ENCODE data around the gene ABCD3.
A peak's percentile ranks its signal among the peaks of the same experiment; 100 is the strongest.

Gene ABCD3

DNA sequence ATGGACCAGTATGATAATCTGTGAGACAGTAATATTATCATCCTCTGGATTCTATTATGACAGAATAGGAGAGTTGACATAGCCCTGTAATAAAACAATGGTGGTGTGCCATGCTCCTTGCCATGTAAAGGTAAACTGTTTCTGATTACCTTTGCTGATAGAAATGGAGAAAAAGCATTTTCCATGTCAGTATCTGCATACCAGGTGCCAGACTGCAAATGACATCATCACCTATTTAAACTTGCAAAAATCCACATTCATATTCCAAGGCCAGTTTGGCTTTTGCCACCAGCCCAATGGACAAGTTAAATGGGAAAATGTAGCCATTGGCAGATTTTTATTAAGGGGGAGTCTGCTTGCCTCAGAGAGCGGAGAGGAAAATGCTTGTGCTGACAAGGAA lies 23.9 kb upstream of the ABCD3 start:
- H3K9me3 ChIP-seq (replicated peaks; ENCODE audit: low read length): no peaks in the 10 kb centered on the region
- H3K4me1 ChIP-seq (ENCODE audit: control insufficient read depth, insufficient read depth, low read length): peaks cover 12% of the 10 kb centered on the region
- no peak overlapping the region for H3K9ac ChIP-seq (ENCODE audit: low read depth, low read length)
- peaks cover 15% of the 10 kb centered on the region for H3K27me3 ChIP-seq (ENCODE audit: control insufficient read depth, insufficient read depth, low read length)
- no peak overlapping the region for H3K4me3 ChIP-seq (ENCODE audit: low read length)
- no peak overlapping the region for H3K4me2 ChIP-seq (ENCODE audit: low read length)
- no peaks in the 10 kb centered on the region for H3K36me3 ChIP-seq (ENCODE audit: insufficient read depth, low read length)

GRCh38 chr1:94395231-94395630 lies 23.0 kb upstream of the ABCD3 start:
- H3K9ac ChIP-seq (ENCODE audit: low read depth, low read length): no peak overlapping the region
- H3K27me3 ChIP-seq (ENCODE audit: control insufficient read depth, insufficient read depth, low read length): peaks cover 15% of the 10 kb centered on the region
- no peaks in the 10 kb centered on the region for H3K36me3 ChIP-seq (ENCODE audit: insufficient read depth, low read length)
- no peak overlapping the region for H3K4me2 ChIP-seq (ENCODE audit: low read length)
- peaks cover 12% of the 10 kb centered on the region for H3K4me1 ChIP-seq (ENCODE audit: control insufficient read depth, insufficient read depth, low read length)
- H3K9me3 ChIP-seq (replicated peaks; ENCODE audit: low read length): no peaks in the 10 kb centered on the region
- no peak overlapping the region for H3K4me3 ChIP-seq (ENCODE audit: low read length)

DNA sequence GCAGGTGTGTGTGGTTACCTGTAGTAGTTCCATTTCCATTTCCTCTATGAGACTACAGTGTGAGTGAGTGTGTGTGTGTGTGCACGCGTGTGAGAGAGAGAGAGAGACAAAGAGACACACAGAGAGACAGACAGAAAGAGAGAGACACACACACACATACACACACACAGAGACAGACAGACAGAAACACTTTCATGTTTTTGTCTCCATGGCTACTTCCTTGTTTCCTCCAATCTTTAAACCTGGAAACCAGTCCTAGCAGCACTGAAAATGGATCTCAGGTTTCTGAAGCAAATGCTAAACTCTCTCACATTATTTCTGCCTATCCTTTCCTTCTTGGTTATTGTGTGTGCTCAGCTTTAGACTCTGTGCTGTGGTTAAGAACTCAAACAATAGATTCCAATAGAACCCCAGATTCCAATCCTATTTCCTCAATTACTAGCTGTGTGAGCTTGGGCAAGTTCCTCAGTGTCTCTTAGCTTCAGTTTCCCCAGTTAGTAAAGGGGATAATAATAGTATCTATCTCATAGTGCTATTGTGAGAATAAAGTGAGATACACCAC lies 22.4 kb upstream of the ABCD3 start:
- H3K4me2 ChIP-seq (ENCODE audit: low read length): no peak overlapping the region
- H3K27me3 ChIP-seq (ENCODE audit: control insufficient read depth, insufficient read depth, low read length): peaks cover 15% of the 10 kb centered on the region
- H3K4me3 ChIP-seq (ENCODE audit: low read length): no peak overlapping the region
- H3K9ac ChIP-seq (ENCODE audit: low read depth, low read length): no peak overlapping the region
- no peaks in the 10 kb centered on the region for H3K36me3 ChIP-seq (ENCODE audit: insufficient read depth, low read length)
- H3K9me3 ChIP-seq (replicated peaks; ENCODE audit: low read length): no peaks in the 10 kb centered on the region
- H3K4me1 ChIP-seq (ENCODE audit: control insufficient read depth, insufficient read depth, low read length): peaks cover 13% of the 10 kb centered on the region

DNA sequence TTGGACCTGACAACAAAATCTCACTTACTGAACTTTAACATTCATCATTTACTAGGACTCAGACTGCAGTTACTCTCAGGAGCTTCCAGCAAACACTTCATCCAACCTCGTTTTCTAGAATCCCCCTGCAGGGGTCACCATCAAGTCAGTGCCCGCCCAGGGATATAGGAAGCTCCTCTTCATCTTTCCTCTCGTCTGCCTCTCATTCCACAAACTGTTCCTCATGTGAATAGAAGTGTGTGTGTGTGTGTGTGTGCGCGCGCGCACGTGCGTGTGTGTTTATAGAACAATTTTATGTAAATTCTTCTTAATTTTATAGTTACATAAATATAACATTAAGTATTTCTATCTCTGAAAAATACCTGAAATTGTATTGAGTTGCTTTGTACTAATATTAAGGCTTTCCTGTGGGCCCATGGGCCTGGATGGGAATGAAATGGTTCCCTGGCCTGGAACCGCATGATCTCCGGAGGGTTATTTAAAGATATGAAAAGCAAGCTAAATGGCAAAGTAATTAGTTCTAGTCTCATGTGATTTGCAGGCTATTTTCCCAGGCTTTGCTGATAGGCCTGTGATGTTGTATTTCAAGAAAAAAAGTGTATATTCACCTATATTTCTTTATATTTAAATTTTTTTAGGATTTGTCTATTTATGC lies 21.7 kb upstream of the ABCD3 start:
- Histone ChIP-seq H3K4me3 (ENCODE audit: low read length) (no peak overlapping the region), H3K9ac (ENCODE audit: low read depth, low read length) (no peak overlapping the region), H3K4me1 (ENCODE audit: control insufficient read depth, insufficient read depth, low read length) (peaks cover 17% of the 10 kb centered on the region), H3K9me3 (replicated peaks; ENCODE audit: low read length) (no peaks in the 10 kb centered on the region), H3K36me3 (ENCODE audit: insufficient read depth, low read length) (no peaks in the 10 kb centered on the region), H3K4me2 (ENCODE audit: low read length) (no peak overlapping the region), H3K27me3 (ENCODE audit: control insufficient read depth, insufficient read depth, low read length) (peaks cover 15% of the 10 kb centered on the region)

DNA sequence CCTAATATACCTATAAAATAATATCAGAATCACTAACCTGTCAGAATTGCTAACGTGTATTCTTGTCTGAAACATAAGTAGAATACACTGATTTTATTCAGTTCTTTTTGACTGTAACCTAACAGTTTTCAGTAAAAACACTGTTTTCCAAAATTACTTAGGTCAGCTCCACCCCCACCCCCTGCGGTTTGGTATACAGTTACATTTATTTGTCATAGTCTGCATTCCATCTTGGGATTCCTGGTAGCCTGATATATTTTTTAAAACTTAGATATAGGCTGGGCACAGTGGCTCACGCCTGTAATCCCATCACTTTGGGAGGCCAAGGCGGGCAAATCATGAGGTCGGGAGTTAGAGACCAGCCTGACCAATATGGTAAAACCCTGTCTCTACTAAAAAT lies 19.8 kb upstream of the ABCD3 start:
- H3K4me2 ChIP-seq (ENCODE audit: low read length): peak overlapping the region; percentile 16
- no peak overlapping the region for H3K9ac ChIP-seq (ENCODE audit: low read depth, low read length)
- H3K4me3 ChIP-seq (ENCODE audit: low read length): no peak overlapping the region
- H3K4me1 ChIP-seq (ENCODE audit: control insufficient read depth, insufficient read depth, low read length): peaks cover 21% of the 10 kb centered on the region
- H3K9me3 ChIP-seq (replicated peaks; ENCODE audit: low read length): no peaks in the 10 kb centered on the region
- no peaks in the 10 kb centered on the region for H3K36me3 ChIP-seq (ENCODE audit: insufficient read depth, low read length)
- peaks cover 16% of the 10 kb centered on the region for H3K27me3 ChIP-seq (ENCODE audit: control insufficient read depth, insufficient read depth, low read length)

DNA sequence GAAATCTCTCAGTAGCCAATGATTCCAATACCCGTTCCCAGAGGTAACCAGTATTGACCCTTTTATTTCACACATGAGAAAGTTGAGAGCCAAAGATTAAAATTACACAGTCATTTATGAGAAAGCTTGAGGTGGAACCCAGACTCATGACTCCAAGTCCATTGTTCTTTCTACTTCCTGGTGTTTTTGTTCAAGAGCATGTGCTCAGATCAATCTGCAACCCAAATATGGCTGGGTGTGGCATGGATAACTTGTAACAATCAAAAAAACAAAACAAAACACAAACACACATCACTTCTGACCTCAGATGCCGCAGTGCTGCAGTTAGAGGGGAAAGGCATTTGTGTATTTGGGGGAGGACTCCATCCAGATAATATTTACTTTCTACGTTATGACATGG lies 18.7 kb upstream of the ABCD3 start:
- Histone ChIP-seq H3K4me1 (ENCODE audit: control insufficient read depth, insufficient read depth, low read length) (peaks cover 21% of the 10 kb centered on the region), H3K4me2 (ENCODE audit: low read length) (no peak overlapping the region), H3K36me3 (ENCODE audit: insufficient read depth, low read length) (no peaks in the 10 kb centered on the region), H3K9ac (ENCODE audit: low read depth, low read length) (no peak overlapping the region), H3K27me3 (ENCODE audit: control insufficient read depth, insufficient read depth, low read length) (peaks cover 16% of the 10 kb centered on the region), H3K9me3 (replicated peaks; ENCODE audit: low read length) (no peaks in the 10 kb centered on the region), H3K4me3 (ENCODE audit: low read length) (no peak overlapping the region)

DNA sequence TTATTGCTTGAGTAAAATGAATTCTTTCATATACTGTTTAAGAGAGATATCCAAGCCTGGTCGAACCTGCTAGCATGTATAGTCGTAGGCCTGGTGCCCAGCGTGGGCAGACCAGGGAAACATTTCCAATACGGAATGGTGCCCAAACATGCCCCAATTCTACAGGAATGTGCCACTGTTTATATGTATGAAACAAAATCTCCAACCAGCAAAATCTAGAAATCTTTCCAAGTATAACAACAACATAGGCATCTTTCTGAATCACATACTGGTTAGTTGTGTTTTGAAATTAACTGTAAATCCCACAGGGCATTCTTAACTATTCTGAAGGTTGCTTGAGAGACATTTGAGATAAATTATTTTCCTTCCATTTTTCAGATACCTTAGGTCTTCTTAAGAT lies 17.0 kb upstream of the ABCD3 start:
- Histone ChIP-seq H3K27me3 (ENCODE audit: control insufficient read depth, insufficient read depth, low read length) (peaks cover 7% of the 10 kb centered on the region), H3K36me3 (ENCODE audit: insufficient read depth, low read length) (no peaks in the 10 kb centered on the region), H3K4me1 (ENCODE audit: control insufficient read depth, insufficient read depth, low read length) (peaks cover 21% of the 10 kb centered on the region), H3K4me2 (ENCODE audit: low read length) (no peak overlapping the region), H3K4me3 (ENCODE audit: low read length) (no peak overlapping the region), H3K9me3 (replicated peaks; ENCODE audit: low read length) (no peaks in the 10 kb centered on the region), H3K9ac (ENCODE audit: low read depth, low read length) (no peak overlapping the region)

GRCh38 chr1:94406446-94406845 lies 11.7 kb upstream of the ABCD3 start:
- peaks cover 4% of the 10 kb centered on the region for H3K4me1 ChIP-seq (ENCODE audit: control insufficient read depth, insufficient read depth, low read length)
- no peak overlapping the region for H3K4me3 ChIP-seq (ENCODE audit: low read length)
- peaks cover 22% of the 10 kb centered on the region for H3K27me3 ChIP-seq (ENCODE audit: control insufficient read depth, insufficient read depth, low read length)
- H3K36me3 ChIP-seq (ENCODE audit: insufficient read depth, low read length): no peaks in the 10 kb centered on the region
- H3K9me3 ChIP-seq (replicated peaks; ENCODE audit: low read length): no peaks in the 10 kb centered on the region
- no peak overlapping the region for H3K9ac ChIP-seq (ENCODE audit: low read depth, low read length)
- no peak overlapping the region for H3K4me2 ChIP-seq (ENCODE audit: low read length)

DNA sequence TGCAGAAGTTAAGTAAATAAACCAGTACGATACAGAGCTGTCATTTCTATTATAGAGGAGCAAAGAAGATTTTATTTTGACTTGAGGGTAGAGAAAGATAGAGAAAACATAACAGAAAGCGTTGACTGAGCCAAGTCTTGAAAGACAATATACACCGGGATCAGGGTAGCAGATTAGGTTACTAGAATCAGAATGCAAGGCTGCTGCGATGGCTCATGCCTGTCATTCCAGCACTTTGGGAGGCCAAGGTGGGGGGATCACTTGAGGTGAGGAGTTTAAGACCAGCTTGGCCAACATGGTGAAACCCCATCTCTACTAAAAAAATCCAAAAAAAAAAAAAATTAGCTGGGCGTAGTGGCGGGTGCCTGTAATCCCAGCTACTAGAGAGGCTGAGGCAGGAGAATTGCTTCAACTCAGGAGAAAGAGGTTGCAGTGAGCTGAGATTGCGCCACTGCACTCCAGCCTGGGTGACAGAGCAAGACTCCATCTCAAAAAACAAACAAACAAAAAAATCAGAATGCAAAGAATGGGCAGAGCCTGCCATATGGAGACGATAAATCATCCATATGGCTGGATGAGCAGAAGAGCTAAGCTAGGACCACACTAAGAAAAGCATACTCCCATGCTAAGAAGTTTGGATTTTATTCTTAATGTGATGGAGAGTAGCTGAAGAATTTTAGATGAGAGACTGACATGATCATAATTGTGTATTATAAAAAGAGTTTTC lies 9.9 kb upstream of the ABCD3 start:
- H3K27me3 ChIP-seq (ENCODE audit: control insufficient read depth, insufficient read depth, low read length): peaks cover 24% of the 10 kb centered on the region
- H3K9ac ChIP-seq (ENCODE audit: low read depth, low read length): no peak overlapping the region

DNA sequence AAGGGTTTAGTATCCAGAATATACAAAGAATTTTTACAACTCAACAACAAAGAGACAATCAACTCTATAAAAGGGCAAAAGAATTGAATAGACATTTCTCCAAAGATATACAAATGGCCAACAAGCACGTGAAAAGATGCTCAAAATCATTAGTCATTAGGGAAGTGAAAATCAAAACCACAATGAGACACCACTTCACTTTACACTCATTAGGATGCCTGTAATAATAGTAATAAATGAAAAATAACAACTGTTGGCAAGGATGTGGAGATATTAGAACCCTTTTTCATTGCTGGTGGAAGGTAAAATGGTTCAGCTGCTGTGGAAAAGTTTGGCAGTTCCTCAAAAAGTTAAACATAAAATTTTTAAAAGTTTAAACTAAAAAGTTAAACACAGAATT lies 7.0 kb upstream of the ABCD3 start:
- no peak overlapping the region for H3K4me3 ChIP-seq (ENCODE audit: low read length)
- H3K4me1 ChIP-seq (ENCODE audit: control insufficient read depth, insufficient read depth, low read length): no peaks in the 10 kb centered on the region
- no peak overlapping the region for H3K4me2 ChIP-seq (ENCODE audit: low read length)
- no peak overlapping the region for H3K9ac ChIP-seq (ENCODE audit: low read depth, low read length)
- peaks cover 18% of the 10 kb centered on the region for H3K27me3 ChIP-seq (ENCODE audit: control insufficient read depth, insufficient read depth, low read length)
- no peaks in the 10 kb centered on the region for H3K36me3 ChIP-seq (ENCODE audit: insufficient read depth, low read length)
- no peaks in the 10 kb centered on the region for H3K9me3 ChIP-seq (replicated peaks; ENCODE audit: low read length)

More for the DNA sequence above, 9.9 kb upstream of the ABCD3 start:
- no peak overlapping the region for H3K4me3 ChIP-seq (ENCODE audit: low read length)
- no peak overlapping the region for H3K4me2 ChIP-seq (ENCODE audit: low read length)
- H3K9me3 ChIP-seq (replicated peaks; ENCODE audit: low read length): no peaks in the 10 kb centered on the region
- no peaks in the 10 kb centered on the region for H3K36me3 ChIP-seq (ENCODE audit: insufficient read depth, low read length)
- no peaks in the 10 kb centered on the region for H3K4me1 ChIP-seq (ENCODE audit: control insufficient read depth, insufficient read depth, low read length)

DNA sequence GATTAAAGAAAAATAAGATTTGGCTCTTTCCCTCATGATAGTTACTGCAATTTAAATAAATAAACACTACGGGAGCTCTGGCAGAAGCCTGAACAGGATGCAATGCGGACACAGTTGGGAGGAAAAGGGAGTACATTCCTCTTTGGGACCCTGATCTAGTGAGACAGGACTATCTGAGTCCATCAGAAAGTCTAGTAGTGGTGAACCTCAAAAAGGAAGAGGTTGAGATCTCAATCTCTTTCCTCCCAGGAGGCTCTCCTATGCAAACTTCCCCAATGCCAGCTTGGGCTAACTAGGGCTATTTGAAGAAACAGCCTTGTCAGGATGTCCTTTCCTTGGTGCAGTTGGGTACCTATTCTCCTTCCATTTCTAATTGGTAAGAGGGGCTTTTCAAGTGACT lies 4.9 kb upstream of the ABCD3 start:
- no peak overlapping the region for H3K4me2 ChIP-seq (ENCODE audit: low read length)
- H3K4me1 ChIP-seq (ENCODE audit: control insufficient read depth, insufficient read depth, low read length): peaks cover 9% of the 10 kb centered on the region
- no peaks in the 10 kb centered on the region for H3K36me3 ChIP-seq (ENCODE audit: insufficient read depth, low read length)
- peaks cover 18% of the 10 kb centered on the region for H3K27me3 ChIP-seq (ENCODE audit: control insufficient read depth, insufficient read depth, low read length)
- H3K9ac ChIP-seq (ENCODE audit: low read depth, low read length): no peak overlapping the region
- H3K9me3 ChIP-seq (replicated peaks; ENCODE audit: low read length): no peaks in the 10 kb centered on the region
- H3K4me3 ChIP-seq (ENCODE audit: low read length): no peak overlapping the region
